Lower leg skin (tissue), 4 donors: ENCODE results near the gene SHBG. TPM values are rescaled to one million over a fixed set of nuclear protein-coding genes. Genes with fewer than 3 reads are reported as not detected.

ENCODE experiments used
- DNase-seq, 2 donors: peaks; one replicate each; pipeline ENCODE4 v3.0.0-alpha.2; 2019; ENCODE audit warnings: low spot score in 2 of 2
- H3K4me3 ChIP-seq: fragments of 200-600 bp; sonication (generic); 2 replicates; pipeline ENCODE4 v1.5.1; 2017; ENCODE audit warnings: mild to moderate bottlenecking, low read depth; ENCODE audit not compliant: poor library complexity, severe bottlenecking
- POLR2A ChIP-seq, 2 donors: fragments of 450-650 bp; IDR thresholded peaks; one replicate each; pipeline ENCODE4 v1.6.1; 2016 to 2017; ENCODE audit warnings: antibody characterized with exemption in 2 of 2, mild to moderate bottlenecking in 1 of 2, moderate library complexity in 1 of 2
- WGBS, 2 donors: methylation state at CpG; one replicate each; pipeline ENCODE4 v1.1.5; 2018; 5-methylcytosine and 5-hydroxymethylcytosine counted together
- intact Hi-C: fragments of 100-400 bp; cut with DNase I; formaldehyde crosslinking; loops from one replicate; pipeline ENCODE4 v1.15.0; 2023; ENCODE audit warnings: low total_unique reads
- total RNA-seq, 4 donors: library from RNA; depleted of rRNA; stranded (reverse); fragments of >200 nt; gene quantifications; one replicate each; pipeline ENCODE4 v1.1.0, GENCODE V29; 2016
- TF ChIP-seq, protein P1 (sequence below), 3 donors: fragments of 450-650 bp; IDR thresholded peaks; one replicate each; pipeline ENCODE4 v1.5.1; 2016; ENCODE audit warnings: antibody characterized with exemption in 3 of 3, mild to moderate bottlenecking in 3 of 3, moderate library complexity in 2 of 3

SHBG gene
- total RNA-seq, 4 donors from 2014 or later = not detected

DNA sequence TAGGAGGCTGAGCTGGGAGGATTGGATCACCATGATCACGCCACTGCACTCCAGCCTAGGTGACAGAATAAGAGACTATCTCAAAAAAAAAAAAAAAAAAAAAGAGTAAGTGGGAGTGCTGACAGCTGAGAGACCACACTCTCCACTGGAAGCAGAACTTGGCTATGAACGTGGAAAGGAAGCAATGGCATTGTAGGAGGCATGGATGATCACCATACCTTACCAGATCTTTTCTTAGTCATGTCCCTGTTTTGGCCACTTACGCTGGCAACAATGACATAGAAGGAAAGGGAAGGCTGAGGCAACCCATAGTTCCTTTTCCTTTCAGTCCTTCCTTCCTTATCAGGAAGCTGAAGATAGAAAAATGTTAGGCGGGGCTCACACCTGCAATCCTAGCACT is 17.1 kb downstream of the SHBG start:
- no peak overlapping the region for H3K4me3 ChIP-seq
- intact Hi-C loops = no loop called here
- DNase-seq = no peak
- TF ChIP-seq POLR2A (IDR thresholded peaks at IDR 0.05) = no peak
- TF ChIP-seq, protein P1, sequence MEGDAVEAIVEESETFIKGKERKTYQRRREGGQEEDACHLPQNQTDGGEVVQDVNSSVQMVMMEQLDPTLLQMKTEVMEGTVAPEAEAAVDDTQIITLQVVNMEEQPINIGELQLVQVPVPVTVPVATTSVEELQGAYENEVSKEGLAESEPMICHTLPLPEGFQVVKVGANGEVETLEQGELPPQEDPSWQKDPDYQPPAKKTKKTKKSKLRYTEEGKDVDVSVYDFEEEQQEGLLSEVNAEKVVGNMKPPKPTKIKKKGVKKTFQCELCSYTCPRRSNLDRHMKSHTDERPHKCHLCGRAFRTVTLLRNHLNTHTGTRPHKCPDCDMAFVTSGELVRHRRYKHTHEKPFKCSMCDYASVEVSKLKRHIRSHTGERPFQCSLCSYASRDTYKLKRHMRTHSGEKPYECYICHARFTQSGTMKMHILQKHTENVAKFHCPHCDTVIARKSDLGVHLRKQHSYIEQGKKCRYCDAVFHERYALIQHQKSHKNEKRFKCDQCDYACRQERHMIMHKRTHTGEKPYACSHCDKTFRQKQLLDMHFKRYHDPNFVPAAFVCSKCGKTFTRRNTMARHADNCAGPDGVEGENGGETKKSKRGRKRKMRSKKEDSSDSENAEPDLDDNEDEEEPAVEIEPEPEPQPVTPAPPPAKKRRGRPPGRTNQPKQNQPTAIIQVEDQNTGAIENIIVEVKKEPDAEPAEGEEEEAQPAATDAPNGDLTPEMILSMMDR (IDR thresholded peaks at IDR 0.05) = no peak
- WGBS, 2 donors = 75 to 77% methylated on average over 4 of the region's 4 CpGs

DNA sequence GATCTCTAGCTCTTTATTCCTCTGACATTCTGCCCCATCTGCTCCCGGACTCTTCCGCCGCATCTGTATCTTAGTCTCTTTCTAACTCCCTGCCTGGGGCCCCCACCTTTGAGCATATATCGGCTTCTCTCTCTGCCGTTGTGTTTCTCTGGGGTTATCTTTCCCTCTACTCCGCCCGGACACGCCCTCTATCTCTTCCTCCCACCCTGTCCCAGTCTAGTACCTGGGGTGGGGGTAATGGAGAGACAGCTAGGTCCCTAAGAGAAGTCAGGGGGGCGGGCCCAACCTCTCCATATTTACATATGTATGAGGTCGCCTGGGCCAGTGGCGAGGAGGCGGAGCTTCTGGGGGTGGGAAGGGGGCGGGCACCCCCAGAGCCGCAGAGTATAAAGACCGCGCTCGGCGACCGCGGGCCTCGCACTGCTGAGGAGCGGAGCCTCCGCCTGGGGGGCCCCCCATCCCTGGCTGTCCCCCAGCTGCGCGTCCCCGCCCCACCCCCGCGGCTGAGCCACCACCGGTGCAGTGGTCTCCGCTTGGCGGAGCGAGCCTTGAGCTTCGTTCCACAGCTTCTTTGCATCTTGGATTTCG is 20.7 kb downstream of the SHBG start, which contains the start of gene ATP1B2:
Gene ATP1B2 (plus strand): TSS at position 418 of the 588 bp plus-strand sequence. CDS start 593 bp downstream, outside the sequence.
- DNase-seq = peak; percentile 41 to 89
- peak within 1 kb of the TSS; percentile 16 for H3K4me3 ChIP-seq
- intact Hi-C loops = no loop called here
- 1 to 2% methylated on average over 22 to 34 of the region's 34 CpGs for WGBS, 2 donors
- TF ChIP-seq, protein P1 (IDR thresholded peaks at IDR 0.05) = no peak
- TF ChIP-seq POLR2A (IDR thresholded peaks at IDR 0.05) = no peak

DNA sequence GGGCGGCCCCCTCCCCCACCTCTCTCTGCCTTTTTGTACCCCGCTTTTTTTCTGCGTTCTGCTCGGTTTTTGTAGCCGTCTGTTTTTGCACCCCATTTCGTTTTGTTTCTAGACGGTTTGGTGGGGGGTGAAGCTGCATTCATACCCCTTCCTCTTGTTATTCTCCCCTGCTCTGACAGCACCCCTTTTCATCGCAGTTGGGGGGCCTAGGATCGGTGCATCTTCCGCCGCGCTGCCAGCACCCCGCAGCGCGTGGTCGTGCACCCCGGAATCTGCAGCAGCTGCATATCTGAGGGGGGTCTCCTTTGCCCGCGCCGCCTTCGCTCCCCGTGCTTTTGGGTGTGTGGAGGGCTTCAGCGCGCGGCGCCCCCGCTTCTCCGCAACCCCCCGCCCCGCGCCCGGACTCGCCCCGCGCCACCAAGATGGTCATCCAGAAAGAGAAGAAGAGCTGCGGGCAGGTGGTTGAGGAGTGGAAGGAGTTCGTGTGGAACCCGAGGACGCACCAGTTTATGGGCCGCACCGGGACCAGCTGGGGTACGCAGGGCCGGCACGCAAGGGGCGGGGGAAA is 21.2 kb downstream of the SHBG start:
- H3K4me3 ChIP-seq = peak overlapping the region; percentile 16
- WGBS, 2 donors = 0 to 2% methylated on average over 27 to 40 of the region's 45 CpGs
- intact Hi-C loops = no loop called here
- TF ChIP-seq POLR2A (IDR thresholded peaks at IDR 0.05) = no peak
- TF ChIP-seq, protein P1 (IDR thresholded peaks at IDR 0.05) = no peak
- DNase-seq = no peak

DNA sequence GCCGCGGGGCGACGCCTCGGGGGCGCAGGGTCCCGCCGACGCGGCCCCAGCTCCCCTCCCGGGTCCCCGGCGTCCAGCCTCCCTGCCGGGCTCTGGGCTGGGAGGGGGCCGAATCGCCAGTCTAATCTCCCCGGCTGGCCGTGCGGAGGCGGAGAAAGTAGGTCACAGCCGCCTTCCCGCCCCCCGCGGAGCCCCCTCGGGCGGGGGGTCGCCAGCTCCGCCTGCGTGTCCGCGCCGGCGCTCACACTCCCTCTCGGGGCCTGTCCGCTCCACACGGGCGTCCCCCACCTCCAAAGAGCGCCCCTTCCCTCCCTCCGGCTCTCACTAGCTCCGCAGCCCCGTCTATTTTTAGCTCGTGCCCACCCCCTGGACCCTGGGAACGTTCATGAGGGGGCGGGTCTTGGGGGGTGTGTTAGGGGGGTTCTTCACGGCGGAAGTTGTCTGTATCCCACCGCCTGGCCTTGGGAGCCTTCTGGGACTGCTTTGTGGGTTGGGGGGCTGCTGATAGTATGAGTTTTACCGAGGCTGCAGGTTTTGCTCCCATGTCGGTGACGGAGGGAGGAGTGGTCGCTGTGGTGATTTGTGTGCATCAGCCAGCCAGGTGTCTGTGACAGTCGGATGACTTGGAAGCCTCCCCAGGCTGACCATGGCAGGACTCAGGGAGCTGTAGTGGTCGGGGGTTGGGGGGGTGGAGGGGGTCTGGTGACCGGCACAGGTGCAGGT is 21.9 kb downstream of the SHBG start:
- intact Hi-C loops = no loop called here
- TF ChIP-seq POLR2A (IDR thresholded peaks at IDR 0.05) = no peak
- TF ChIP-seq, protein P1 (IDR thresholded peaks at IDR 0.05) = no peak
- no peak for DNase-seq
- WGBS, 2 donors = 7% methylated on average over 27 to 38 of the region's 54 CpGs
- H3K4me3 ChIP-seq = no peak overlapping the region

DNA sequence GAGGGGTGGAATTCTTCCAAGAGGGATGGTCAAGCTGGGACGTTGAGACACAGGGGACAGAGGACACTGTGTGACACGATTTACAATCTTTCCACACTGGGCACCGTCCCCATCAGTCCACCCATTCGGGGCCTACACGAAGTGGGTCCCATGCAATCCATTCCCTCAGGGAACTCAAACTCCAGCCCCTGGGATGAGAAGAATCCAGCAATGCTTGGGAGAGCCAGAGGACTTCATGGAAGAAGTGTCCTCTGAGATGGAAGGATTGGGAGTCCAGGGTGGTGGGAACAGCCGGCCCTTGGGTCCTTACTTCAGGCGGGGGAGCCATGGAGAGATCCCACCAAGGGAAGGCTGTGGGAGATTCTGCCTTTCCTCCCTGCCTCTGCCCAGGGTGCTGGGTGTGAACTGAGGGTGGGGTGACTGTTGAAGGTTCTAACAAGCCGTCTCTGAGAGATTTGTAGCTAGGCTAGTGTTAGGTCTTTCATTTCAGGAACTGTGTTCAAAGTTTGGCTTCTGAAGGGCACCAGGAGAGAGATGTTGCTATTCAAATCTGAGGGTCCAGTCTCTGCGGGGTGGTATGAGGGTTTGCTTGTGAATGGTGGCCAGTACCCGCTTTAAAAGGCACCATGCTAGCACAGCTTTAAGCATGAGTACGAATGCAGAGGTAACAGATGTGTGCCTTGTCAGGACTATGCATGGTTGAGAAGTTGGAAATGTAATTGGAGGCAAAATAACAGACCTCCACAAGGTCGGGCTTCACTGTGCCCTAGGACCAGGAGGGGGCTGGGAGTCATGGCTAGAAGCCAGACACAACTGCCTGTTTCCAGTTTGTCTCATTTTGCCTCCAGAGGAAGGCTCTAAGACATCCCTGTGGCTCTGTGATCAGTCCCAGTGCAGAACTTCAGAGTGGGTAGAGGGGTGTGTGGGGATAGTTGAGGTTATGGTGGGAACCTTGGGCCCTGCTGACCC is 22.7 kb downstream of the SHBG start:
- H3K4me3 ChIP-seq = no peak overlapping the region
- no peak for TF ChIP-seq POLR2A (IDR thresholded peaks at IDR 0.05)
- TF ChIP-seq, protein P1 (IDR thresholded peaks at IDR 0.05) = no peak
- no peak for DNase-seq
- intact Hi-C loops = no loop called here
- 60 to 71% methylated on average over 12 of the region's 12 CpGs for WGBS, 2 donors
